ENCODE data around the gene CATSPERE.

DNA sequence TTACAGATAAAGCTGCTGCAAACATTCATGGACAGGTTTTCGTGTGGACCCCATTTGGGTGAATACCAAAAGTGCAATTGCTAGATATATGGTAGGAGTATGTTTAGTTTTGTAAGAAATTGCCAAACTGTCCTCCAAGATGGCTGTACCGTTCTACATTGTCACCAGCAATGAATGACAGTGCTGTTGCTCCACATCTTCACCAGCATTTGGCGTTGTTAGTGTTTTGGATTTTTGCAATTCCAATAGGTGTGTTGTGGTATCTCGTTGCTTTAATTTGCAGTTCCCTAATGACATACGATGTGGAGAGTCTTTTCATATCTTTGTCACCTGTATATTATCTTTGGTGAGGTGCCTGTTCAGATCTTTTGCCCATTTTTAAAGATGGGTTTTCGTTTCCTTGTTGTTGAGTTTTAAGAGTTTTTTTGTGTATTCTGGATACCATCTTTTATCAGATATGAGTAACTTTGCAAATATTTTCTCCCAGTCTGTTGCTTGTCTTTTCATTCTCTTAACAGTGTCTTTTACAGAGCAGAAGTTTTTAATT, 12.1 kb downstream of the CATSPERE start:
- TF ChIP-seq POLR2A (IDR thresholded peaks at IDR 0.05) (no peak), POLR2AphosphoS5 (IDR thresholded peaks at IDR 0.05) (no peak), CTCF (IDR thresholded peaks at IDR 0.05) (no peak)
